Breast epithelium (tissue), 4 donors: Measurements from ENCODE around the gene HELZ2. TPM values are rescaled to one million over a fixed set of nuclear protein-coding genes. Genes with fewer than 3 reads are reported as not detected.
A peak's percentile ranks its signal among the peaks of the same experiment; 100 is the strongest.

Experiments used
- DNase-seq, 2 donors: peaks; one replicate each; pipeline ENCODE4 v3.0.0-alpha.2; 2019; ENCODE audit warnings: low spot score in 2 of 2
- H3K27ac ChIP-seq, 2 donors: fragments of 200-600 bp; sonication (generic) in 1 of 2; one replicate each; pipeline ENCODE4 v1.5.1; 2016 to 2019; ENCODE audit warnings: mild to moderate bottlenecking in 1 of 2
- H3K27me3 ChIP-seq, 2 donors: fragments of 200-600 bp; sonication (generic) in 1 of 2; one replicate each; pipeline versions ENCODE4 v1.5.1 to v1.6.0; 2017 to 2019; ENCODE audit warnings: control low read depth in 1 of 2, mild to moderate bottlenecking in 1 of 2
- H3K36me3 ChIP-seq: fragments of 200-600 bp; one replicate; pipeline ENCODE4 v1.5.1; 2019
- H3K4me1 ChIP-seq, 2 donors: fragments of 200-600 bp; sonication (generic); one replicate each; pipeline ENCODE4 v1.5.1; 2016 to 2019; ENCODE audit warnings: control low read depth in 1 of 2
- H3K4me3 ChIP-seq, 3 donors: fragments of 200-600 bp; sonication (generic); 1 replicate in 2 of 3; 2 replicates in 1 of 3; pipeline ENCODE4 v1.5.1; 2016 to 2019; ENCODE audit warnings: mild to moderate bottlenecking in 3 of 3, moderate library complexity in 2 of 3
- H3K9me3 ChIP-seq, 2 donors: fragments of 200-600 bp; sonication (generic) in 1 of 2; one replicate each; pipeline ENCODE4 v1.5.1; 2016 to 2019; ENCODE audit warnings: control low read depth in 1 of 2
- CTCF ChIP-seq, 3 donors: fragments of 450-650 bp; IDR thresholded peaks; one replicate each; pipeline ENCODE4 v1.5.1; 2016 to 2017; ENCODE audit warnings: antibody characterized with exemption in 3 of 3, mild to moderate bottlenecking in 3 of 3, moderate library complexity in 3 of 3
- POLR2A ChIP-seq: fragments of 450-650 bp; IDR thresholded peaks from one replicate; pipeline ENCODE4 v1.6.1; 2016; ENCODE audit warnings: antibody characterized with exemption, mild to moderate bottlenecking, moderate library complexity
- POLR2AphosphoS5 ChIP-seq, 3 donors: sonication (generic); formaldehyde crosslinking; IDR thresholded peaks; one replicate each; pipeline ENCODE4 v1.6.1; 2017; ENCODE audit warnings: antibody characterized with exemption in 3 of 3
- intact Hi-C: fragments of 100-400 bp; cut with DNase I; formaldehyde crosslinking; loops from one replicate; pipeline ENCODE4 v1.15.1; 2023; ENCODE audit warnings: low total_unique reads
- total RNA-seq, 3 donors: library from RNA; depleted of rRNA; stranded (reverse); fragments of >200 nt; gene quantifications; one replicate each; pipeline ENCODE4 v1.1.0, GENCODE V29; 2016

HELZ2 gene
- total RNA-seq, 3 donors from 2014 or later, result 9.9 to 22.6 (median 20.3) TPM

GRCh38 chr20:63587256-63587655, 13.2 kb upstream of the HELZ2 start:
- Histone ChIP-seq H3K27ac (peak overlapping the region in 1 of 2 donors; percentile 55), H3K27me3 (no peaks in the 10 kb centered on the region), H3K9me3 (no peaks in the 10 kb centered on the region), H3K36me3 (no peaks in the 10 kb centered on the region), H3K4me1 (no peaks in the 10 kb centered on the region), H3K4me3 (no peak overlapping the region)
- DNase-seq, result no peak
- intact Hi-C loops, result no loop called here
- TF ChIP-seq POLR2A (no peak), CTCF (IDR thresholded peaks at IDR 0.05) (no peak), POLR2AphosphoS5 (IDR thresholded peaks at IDR 0.05) (no peak)

- TF ChIP-seq CTCF (IDR thresholded peaks at IDR 0.05), result no peak
- TF ChIP-seq POLR2AphosphoS5 (IDR thresholded peaks at IDR 0.05), result no peak
- no peak for TF ChIP-seq POLR2A
- no peak for DNase-seq
- Histone ChIP-seq H3K36me3 (no peaks in the 10 kb centered on the region), H3K4me3 (no peak overlapping the region), H3K27me3 (no peaks in the 10 kb centered on the region), H3K4me1 (no peaks in the 10 kb centered on the region), H3K9me3 (no peaks in the 10 kb centered on the region), H3K27ac (no peak overlapping the region)
- intact Hi-C loops, result no loop called here
Observed at GRCh38 chr20:63586797-63587196, 12.8 kb upstream of the HELZ2 start.

GRCh38 chr20:63585616-63586565, 11.9 kb upstream of the HELZ2 start:
- no peak for DNase-seq
- no peaks in the 10 kb centered on the region for H3K9me3 ChIP-seq
- H3K27me3 ChIP-seq, result no peaks in the 10 kb centered on the region
- H3K36me3 ChIP-seq, result no peaks in the 10 kb centered on the region
- H3K4me3 ChIP-seq, result no peak overlapping the region
- H3K4me1 ChIP-seq, result no peaks in the 10 kb centered on the region
- intact Hi-C loops, result no loop called here
- no peak overlapping the region for H3K27ac ChIP-seq
- no peak for TF ChIP-seq POLR2AphosphoS5 (IDR thresholded peaks at IDR 0.05)
- no peak for TF ChIP-seq POLR2A
- no peak for TF ChIP-seq CTCF (IDR thresholded peaks at IDR 0.05)

- peak overlapping the region in 1 of 2 donors; percentile 63 for H3K27ac ChIP-seq
- no peaks in the 10 kb centered on the region for H3K4me1 ChIP-seq
- H3K4me3 ChIP-seq, result peak overlapping the region in 1 of 3 donors; percentile 37
- no peaks in the 10 kb centered on the region for H3K27me3 ChIP-seq
- DNase-seq, result no peak
- no peaks in the 10 kb centered on the region for H3K36me3 ChIP-seq
- intact Hi-C loops, result no loop called here
- no peaks in the 10 kb centered on the region for H3K9me3 ChIP-seq
- TF ChIP-seq POLR2A, result no peak
- TF ChIP-seq CTCF (IDR thresholded peaks at IDR 0.05), result no peak
- TF ChIP-seq POLR2AphosphoS5 (IDR thresholded peaks at IDR 0.05), result no peak
Observed at GRCh38 chr20:63582382-63583063, 8.5 kb upstream of the HELZ2 start.
